ENCODE measurements around the gene PRDM13. TPM values are rescaled to one million over a fixed set of nuclear protein-coding genes. Genes with fewer than 3 reads are reported as not detected.

The PRDM13 gene
- polyA plus RNA-seq, 2 of the 4 experiments (the other 2 are of a cell fraction) = 0.41 to 0.74 TPM

DNA sequence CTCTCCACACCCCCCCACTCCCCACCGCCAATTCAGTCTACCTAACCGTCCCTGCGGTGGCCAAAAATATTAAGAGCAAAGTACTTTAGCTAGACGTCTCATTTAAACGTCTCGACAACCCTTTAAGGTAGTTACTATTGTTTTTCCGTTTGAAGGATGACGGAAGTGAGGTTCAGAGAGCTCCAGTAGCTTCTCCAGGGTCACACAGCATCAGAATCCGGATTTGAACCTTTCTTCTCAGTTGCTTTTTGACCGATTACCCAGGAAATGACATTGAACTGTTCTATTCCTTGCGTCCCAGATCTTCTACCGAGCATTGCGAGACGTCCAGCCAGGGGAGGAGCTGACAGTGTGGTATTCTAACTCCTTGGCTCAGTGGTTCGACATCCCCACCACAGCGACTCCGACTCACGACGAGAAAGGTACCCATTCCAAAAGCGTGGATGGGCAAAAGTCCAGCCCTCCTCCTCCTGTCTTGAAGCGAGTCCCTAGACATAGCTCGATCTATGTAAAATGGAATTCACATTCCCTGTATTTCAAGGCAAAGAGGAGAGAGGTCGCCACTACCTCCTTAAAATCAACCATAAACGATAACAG lies 2.4 kb downstream of the PRDM13 start:
- no peak for FAIRE-seq
- ChIA-PET POLR2A (no interaction called here), CTCF (interaction anchor here (1.1 to 2.1 kb wide), 2 partner anchors 21 to 138 kb away, joined by 4 to 7 read pairs; no protein-coding TSS in a partner anchor)
- DNase-seq (ENCODE audit: low read depth in 1 of 2, low spot score in 1 of 2) = no peak
- Histone ChIP-seq H3K4me2 (no peak overlapping the region), H3K4me3 (no peak overlapping the region), H3K4me1 (no peaks in the 10 kb centered on the region), H3K9me3 (no peaks in the 10 kb centered on the region), H3K27ac (no peak overlapping the region)
- ATAC-seq = no peak
- no peak for TF ChIP-seq RARB (CRISPR knock-in tag; IDR thresholded peaks at IDR 0.05)
- TF ChIP-seq SREBF2 (IDR thresholded peaks at IDR 0.05) = no peak
- TF ChIP-seq, protein P1, sequence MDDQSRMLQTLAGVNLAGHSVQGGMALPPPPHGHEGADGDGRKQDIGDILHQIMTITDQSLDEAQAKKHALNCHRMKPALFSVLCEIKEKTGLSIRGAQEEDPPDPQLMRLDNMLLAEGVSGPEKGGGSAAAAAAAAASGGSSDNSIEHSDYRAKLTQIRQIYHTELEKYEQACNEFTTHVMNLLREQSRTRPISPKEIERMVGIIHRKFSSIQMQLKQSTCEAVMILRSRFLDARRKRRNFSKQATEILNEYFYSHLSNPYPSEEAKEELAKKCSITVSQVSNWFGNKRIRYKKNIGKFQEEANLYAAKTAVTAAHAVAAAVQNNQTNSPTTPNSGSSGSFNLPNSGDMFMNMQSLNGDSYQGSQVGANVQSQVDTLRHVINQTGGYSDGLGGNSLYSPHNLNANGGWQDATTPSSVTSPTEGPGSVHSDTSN (IDR thresholded peaks at IDR 0.05) = no peak
- TF ChIP-seq CHD4 (IDR thresholded peaks at IDR 0.05; ENCODE audit: borderline replicate concordance) = no peak
- TF ChIP-seq NFE2L2 (conservative IDR thresholded peaks at IDR 0.05; ENCODE audit: low read length) = no peak
- no peak for TF ChIP-seq POLR2A (IDR thresholded peaks at IDR 0.05; ENCODE audit: low read length)
- 70% methylated on average over 24 of the region's 24 CpGs for WGBS (ENCODE audit: missing lambda C conversion rate)

DNA sequence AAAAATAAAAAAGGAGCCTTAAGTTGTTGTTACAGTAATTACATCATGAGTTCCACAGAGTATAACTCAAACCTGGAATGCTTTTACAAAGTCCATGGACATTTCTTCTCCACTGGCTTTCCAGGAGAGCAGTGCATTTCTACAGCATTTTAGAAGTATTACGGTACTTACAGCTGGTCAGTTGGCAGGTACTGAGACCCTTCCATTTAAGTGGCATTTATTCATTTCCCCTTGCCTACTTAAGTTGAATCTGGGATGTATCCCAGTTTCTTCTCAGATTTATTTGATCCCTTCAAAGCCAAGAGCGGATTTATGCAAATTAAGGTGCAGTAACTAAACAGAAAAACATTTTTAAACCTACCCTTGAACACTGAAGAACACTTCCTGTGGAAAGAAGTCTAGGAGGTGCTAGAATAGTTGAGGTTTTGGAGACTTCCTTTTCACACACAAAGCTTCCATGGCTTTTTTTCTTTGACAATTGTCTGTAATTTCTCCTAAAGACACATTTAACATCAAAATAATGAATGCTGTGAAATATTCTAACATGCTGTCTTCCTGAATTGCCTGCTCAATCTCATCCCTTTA lies 3.4 kb downstream of the PRDM13 start:
- Histone ChIP-seq H3K9me3 (no peaks in the 10 kb centered on the region), H3K27ac (no peak overlapping the region), H3K4me2 (no peak overlapping the region), H3K4me3 (no peak overlapping the region), H3K4me1 (no peaks in the 10 kb centered on the region)
- ChIA-PET POLR2A (interaction anchor here (0.6 kb wide), 1 partner anchor 42 kb away, joined by 3 read pairs; the partner anchor contains the start of gene CCNC), CTCF (interaction anchor here (1.1 to 1.4 kb wide), 3 partner anchors 9 to 142 kb away, joined by 3 to 4 read pairs (median 3); no protein-coding TSS in a partner anchor)
- TF ChIP-seq HOXB13 (CRISPR knock-in tag; IDR thresholded peaks at IDR 0.05; ENCODE audit: low read depth) (no peak), BHLHE40 (IDR thresholded peaks at IDR 0.05; ENCODE audit: low read depth, low read length) (no peak), CEBPB (IDR thresholded peaks at IDR 0.05) (no peak), NR3C1 (IDR thresholded peaks at IDR 0.05) (no peak), NFE2L2 (conservative IDR thresholded peaks at IDR 0.05; ENCODE audit: low read length) (no peak), ZSCAN20 (CRISPR knock-in tag; IDR thresholded peaks at IDR 0.05) (no peak), CHD4 (IDR thresholded peaks at IDR 0.05; ENCODE audit: borderline replicate concordance) (no peak), ESRRA (IDR thresholded peaks at IDR 0.05; ENCODE audit: borderline replicate concordance, low read length) (no peak), ZC3H11A (IDR thresholded peaks at IDR 0.05) (no peak), MAFK (IDR thresholded peaks at IDR 0.05; ENCODE audit: partially characterized antibody) (no peak), ZNF302 (CRISPR knock-in tag; IDR thresholded peaks at IDR 0.05) (no peak), RNF2 (IDR thresholded peaks at IDR 0.05; ENCODE audit: borderline replicate concordance, low read depth) (no peak), JUN (IDR thresholded peaks at IDR 0.05) (no peak), CBX8 (IDR thresholded peaks at IDR 0.05) (no peak), NPAS2 (CRISPR knock-in tag; IDR thresholded peaks at IDR 0.05; ENCODE audit: borderline replicate concordance) (no peak), HEYL (CRISPR knock-in tag; IDR thresholded peaks at IDR 0.05) (no peak), POLR2AphosphoS2 (conservative IDR thresholded peaks at IDR 0.05; ENCODE audit: low read length) (no peak)
- TF ChIP-seq, protein P2, sequence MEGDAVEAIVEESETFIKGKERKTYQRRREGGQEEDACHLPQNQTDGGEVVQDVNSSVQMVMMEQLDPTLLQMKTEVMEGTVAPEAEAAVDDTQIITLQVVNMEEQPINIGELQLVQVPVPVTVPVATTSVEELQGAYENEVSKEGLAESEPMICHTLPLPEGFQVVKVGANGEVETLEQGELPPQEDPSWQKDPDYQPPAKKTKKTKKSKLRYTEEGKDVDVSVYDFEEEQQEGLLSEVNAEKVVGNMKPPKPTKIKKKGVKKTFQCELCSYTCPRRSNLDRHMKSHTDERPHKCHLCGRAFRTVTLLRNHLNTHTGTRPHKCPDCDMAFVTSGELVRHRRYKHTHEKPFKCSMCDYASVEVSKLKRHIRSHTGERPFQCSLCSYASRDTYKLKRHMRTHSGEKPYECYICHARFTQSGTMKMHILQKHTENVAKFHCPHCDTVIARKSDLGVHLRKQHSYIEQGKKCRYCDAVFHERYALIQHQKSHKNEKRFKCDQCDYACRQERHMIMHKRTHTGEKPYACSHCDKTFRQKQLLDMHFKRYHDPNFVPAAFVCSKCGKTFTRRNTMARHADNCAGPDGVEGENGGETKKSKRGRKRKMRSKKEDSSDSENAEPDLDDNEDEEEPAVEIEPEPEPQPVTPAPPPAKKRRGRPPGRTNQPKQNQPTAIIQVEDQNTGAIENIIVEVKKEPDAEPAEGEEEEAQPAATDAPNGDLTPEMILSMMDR (IDR thresholded peaks at IDR 0.05) = no peak
- DNase-seq (ENCODE audit: low read depth in 1 of 2, low spot score in 1 of 2) = no peak
- WGBS (ENCODE audit: missing lambda C conversion rate) = 92% methylated on average over 2 of the region's 2 CpGs
- FAIRE-seq = no peak
- no peak for ATAC-seq

DNA sequence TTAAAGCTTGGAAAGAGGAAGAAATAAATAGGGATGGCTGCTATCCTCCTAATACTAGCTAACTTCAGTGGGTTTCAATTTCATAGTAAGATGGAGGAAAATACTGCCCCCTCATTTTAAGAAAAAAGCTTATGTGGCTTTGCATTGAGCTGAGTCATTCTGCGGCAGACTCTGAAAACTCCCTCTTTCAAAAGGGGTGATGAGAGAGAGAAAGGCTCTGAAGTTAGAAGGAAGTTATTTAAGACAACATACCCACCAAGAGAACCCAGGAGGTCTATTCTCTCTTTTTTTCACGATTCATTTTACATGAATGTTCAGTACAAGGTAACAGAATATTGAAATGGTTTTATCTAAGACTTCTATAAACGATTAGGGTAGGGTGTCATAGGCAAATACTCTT lies 4.5 kb downstream of the PRDM13 start:
- DNase-seq (ENCODE audit: low read depth in 1 of 2, low spot score in 1 of 2) = no peak
- no peak for FAIRE-seq
- H3K4me1 ChIP-seq = no peaks in the 10 kb centered on the region
- 20% methylated on average over 3 of the region's 3 CpGs for WGBS (ENCODE audit: missing lambda C conversion rate)
- no peak overlapping the region for H3K4me2 ChIP-seq
- ChIA-PET POLR2A (no interaction called here), CTCF (interaction anchor here (0.9 to 1.4 kb wide), 3 partner anchors 10 to 143 kb away, joined by 3 read pairs; no protein-coding TSS in a partner anchor)
- no peak for TF ChIP-seq KDM5A (IDR thresholded peaks at IDR 0.05)
- TF ChIP-seq FOSB (CRISPR knock-in tag; IDR thresholded peaks at IDR 0.05) = no peak
- TF ChIP-seq MAFK (IDR thresholded peaks at IDR 0.05; ENCODE audit: partially characterized antibody) = no peak
- H3K9me3 ChIP-seq = no peaks in the 10 kb centered on the region
- no peak overlapping the region for H3K27ac ChIP-seq
- ATAC-seq = no peak
- no peak overlapping the region for H3K4me3 ChIP-seq

Data from A549 (cell line).